Trophoblast cell (in vitro differentiated cells and primary cell): Measurements from ENCODE around the gene MARCHF10.
A peak's percentile ranks its signal among the peaks of the same experiment; 100 is the strongest.
"Not testable (repeated sequence)": the region's sequence is repeated elsewhere in the genome, so short reads cannot be mapped to it uniquely, and the experiment has no call there.

Experiments used
- DNase-seq, 2 donors: peaks; one replicate each; pipeline ENCODE4 v3.0.0-alpha.2; 2016
- H2AFZ ChIP-seq: 2 replicates; pipeline ENCODE4 v1.6.1; 2013; ENCODE audit warnings: low read length, moderate library complexity, mild to moderate bottlenecking; ENCODE audit not compliant: insufficient read depth, poor library complexity
- H2AK5ac ChIP-seq: 2 replicates; pipeline ENCODE4 v1.6.1; 2013; ENCODE audit warnings: mild to moderate bottlenecking, low read length
- H2BK120ac ChIP-seq: 2 replicates; pipeline ENCODE4 v1.6.1; 2013; ENCODE audit warnings: low read length, mild to moderate bottlenecking, moderate library complexity; ENCODE audit not compliant: insufficient read depth, poor library complexity
- H2BK12ac ChIP-seq: 2 replicates; pipeline ENCODE4 v1.6.1; 2013; ENCODE audit warnings: mild to moderate bottlenecking, low read length, moderate library complexity
- H2BK5ac ChIP-seq: 2 replicates; pipeline ENCODE4 v1.6.1; 2013; ENCODE audit warnings: low read length, low read depth, moderate library complexity, mild to moderate bottlenecking; ENCODE audit not compliant: poor library complexity
- H3K14ac ChIP-seq: 2 replicates; pipeline ENCODE4 v1.6.1; 2013; ENCODE audit warnings: mild to moderate bottlenecking, low read length
- H3K18ac ChIP-seq: 2 replicates; pipeline ENCODE4 v1.6.1; 2013; ENCODE audit warnings: mild to moderate bottlenecking, low read length
- H3K23ac ChIP-seq: 2 replicates; pipeline ENCODE4 v1.6.1; 2013; ENCODE audit warnings: low read length
- H3K27ac ChIP-seq: 2 replicates; pipeline ENCODE4 v1.5.1; 2013; ENCODE audit warnings: low read depth, mild to moderate bottlenecking, inconsistent platforms, low read length, moderate library complexity
- H3K27me3 ChIP-seq: 2 replicates; pipeline ENCODE4 v1.6.1; 2013; ENCODE audit warnings: inconsistent platforms, mild to moderate bottlenecking, low read length, moderate library complexity; ENCODE audit not compliant: insufficient read depth
- H3K36me3 ChIP-seq, 2 experiments: 1 replicate in 1 of 2; 2 replicates in 1 of 2; pipeline ENCODE4 v1.6.1; 2013; ENCODE audit warnings: low read length in 2 of 2, mild to moderate bottlenecking in 2 of 2, moderate library complexity in 1 of 2; ENCODE audit not compliant: insufficient read depth in 2 of 2, control insufficient read depth in 1 of 2
- H3K4ac ChIP-seq: 2 replicates; pipeline ENCODE4 v1.6.1; 2013; ENCODE audit warnings: low read depth, mild to moderate bottlenecking, low read length, moderate library complexity
- H3K4me1 ChIP-seq, 2 experiments: 1 replicate in 1 of 2; 2 replicates in 1 of 2; pipeline ENCODE4 v1.6.1; 2013; ENCODE audit warnings: low read length in 2 of 2, mild to moderate bottlenecking in 2 of 2, moderate library complexity in 1 of 2; ENCODE audit not compliant: insufficient read depth in 2 of 2, control insufficient read depth in 1 of 2
- H3K4me2 ChIP-seq: 2 replicates; pipeline ENCODE4 v1.6.1; 2013; ENCODE audit warnings: inconsistent platforms, mild to moderate bottlenecking, low read length, moderate library complexity
- H3K4me3 ChIP-seq: 2 replicates; pipeline ENCODE4 v1.5.1; 2013; ENCODE audit warnings: mild to moderate bottlenecking, low read depth, low read length, inconsistent platforms
- H3K79me1 ChIP-seq: one replicate; pipeline ENCODE4 v1.6.1; 2013; ENCODE audit warnings: low read length
- H3K79me2 ChIP-seq: 2 replicates; pipeline ENCODE4 v1.6.1; 2013; ENCODE audit warnings: low read length, mild to moderate bottlenecking; ENCODE audit not compliant: control insufficient read depth, insufficient read depth, poor library complexity
- H3K9ac ChIP-seq: 2 replicates; pipeline ENCODE4 v1.6.1; 2013; ENCODE audit warnings: mild to moderate bottlenecking, low read length
- H3K9me3 ChIP-seq: 2 replicates; pipeline ENCODE4 v1.6.1; 2013; ENCODE audit warnings: low read depth, mild to moderate bottlenecking, control low read depth, inconsistent platforms, low read length; ENCODE audit not compliant: insufficient read depth
- H4K12ac ChIP-seq: 2 replicates; pipeline ENCODE4 v1.6.1; 2013; ENCODE audit warnings: low read depth, mild to moderate bottlenecking, low read length, moderate library complexity
- H4K8ac ChIP-seq: 2 replicates; pipeline ENCODE4 v1.6.1; 2013; ENCODE audit warnings: low read depth, mild to moderate bottlenecking, low read length, moderate library complexity
- H4K91ac ChIP-seq: one replicate; pipeline ENCODE4 v1.6.1; 2013; ENCODE audit warnings: low read depth, mild to moderate bottlenecking, low read length, moderate library complexity
- WGBS: extraction: QIAGEN DNeasy Blood & Tissue Kit; methylation state at CpG from one replicate; pipeline ENCODE4 v1.1.7; 2013; ENCODE audit warnings: missing lambda C conversion rate; ENCODE audit not compliant: insufficient read length, insufficient coverage; ENCODE audit errors: extremely low coverage; 5-methylcytosine and 5-hydroxymethylcytosine counted together

The MARCHF10 gene

GRCh38 chr17:62847426-62847825 lies 39.3 kb upstream of the MARCHF10 start:
- no peaks in the 10 kb centered on the region for H3K79me2 ChIP-seq
- H3K27ac ChIP-seq, result no peak overlapping the region
- no peak overlapping the region for H2AFZ ChIP-seq
- no peak overlapping the region for H3K23ac ChIP-seq
- H2AK5ac ChIP-seq, result no peak overlapping the region
- no peak overlapping the region for H3K4ac ChIP-seq
- WGBS, result no CpG with 5 or more reads among the region's 9 CpGs
- no peaks in the 10 kb centered on the region for H3K36me3 ChIP-seq
- H3K9me3 ChIP-seq, result no peaks in the 10 kb centered on the region
- peaks cover 3% of the 10 kb centered on the region for H3K79me1 ChIP-seq
- H3K9ac ChIP-seq, result no peak overlapping the region
- DNase-seq, result peak; percentile 70 to 74
- no peak overlapping the region for H3K4me2 ChIP-seq
- no peak overlapping the region for H4K91ac ChIP-seq
- no peak overlapping the region for H4K12ac ChIP-seq
- no peak overlapping the region for H2BK12ac ChIP-seq
- H2BK120ac ChIP-seq, result no peak overlapping the region
- H4K8ac ChIP-seq, result no peak overlapping the region
- H3K4me3 ChIP-seq, result no peak overlapping the region
- H3K18ac ChIP-seq, result no peak overlapping the region
- H3K4me1 ChIP-seq, result peaks cover 0 to 2% of the 10 kb centered on the region in 2 experiments
- H3K14ac ChIP-seq, result no peak overlapping the region
- H2BK5ac ChIP-seq, result no peak overlapping the region
- H3K27me3 ChIP-seq, result no peaks in the 10 kb centered on the region

DNA sequence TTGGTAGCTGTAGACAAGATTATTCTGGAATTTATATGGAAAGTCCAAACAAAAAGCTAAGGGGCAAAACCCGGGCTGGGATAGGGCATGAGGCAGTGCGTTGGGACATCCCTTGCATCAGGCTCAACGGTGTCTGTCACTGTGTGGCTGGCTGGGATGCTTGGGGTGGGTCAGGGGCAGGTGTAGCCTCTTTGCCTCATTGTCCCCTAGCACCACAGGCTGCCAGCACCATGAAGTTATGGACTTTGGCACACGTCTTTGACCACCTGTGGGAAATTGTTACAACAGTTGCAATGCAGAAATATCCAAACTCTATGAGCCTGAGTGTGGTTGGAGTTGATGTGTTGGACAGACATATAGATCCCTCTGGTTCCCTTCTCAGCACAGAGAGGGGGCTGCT lies 32.8 kb upstream of the MARCHF10 start:
- no CpG with 5 or more reads among the region's 4 CpGs for WGBS
- H2AK5ac ChIP-seq, result no peak overlapping the region
- no peak overlapping the region for H4K12ac ChIP-seq
- H3K27ac ChIP-seq, result no peak overlapping the region
- no peaks in the 10 kb centered on the region for H3K36me3 ChIP-seq
- H3K4me1 ChIP-seq, result no peaks in the 10 kb centered on the region
- H2AFZ ChIP-seq, result no peak overlapping the region
- H2BK5ac ChIP-seq, result no peak overlapping the region
- H3K18ac ChIP-seq, result no peak overlapping the region
- H4K91ac ChIP-seq, result no peak overlapping the region
- no peak overlapping the region for H2BK12ac ChIP-seq
- H3K27me3 ChIP-seq, result no peaks in the 10 kb centered on the region
- no peak overlapping the region for H3K14ac ChIP-seq
- no peaks in the 10 kb centered on the region for H3K79me2 ChIP-seq
- H4K8ac ChIP-seq, result no peak overlapping the region
- no peak for DNase-seq
- no peak overlapping the region for H3K4ac ChIP-seq
- no peaks in the 10 kb centered on the region for H3K79me1 ChIP-seq
- no peak overlapping the region for H3K4me2 ChIP-seq
- H3K9me3 ChIP-seq, result no peaks in the 10 kb centered on the region
- H3K4me3 ChIP-seq, result no peak overlapping the region
- no peak overlapping the region for H3K9ac ChIP-seq
- H3K23ac ChIP-seq, result no peak overlapping the region
- no peak overlapping the region for H2BK120ac ChIP-seq

DNA sequence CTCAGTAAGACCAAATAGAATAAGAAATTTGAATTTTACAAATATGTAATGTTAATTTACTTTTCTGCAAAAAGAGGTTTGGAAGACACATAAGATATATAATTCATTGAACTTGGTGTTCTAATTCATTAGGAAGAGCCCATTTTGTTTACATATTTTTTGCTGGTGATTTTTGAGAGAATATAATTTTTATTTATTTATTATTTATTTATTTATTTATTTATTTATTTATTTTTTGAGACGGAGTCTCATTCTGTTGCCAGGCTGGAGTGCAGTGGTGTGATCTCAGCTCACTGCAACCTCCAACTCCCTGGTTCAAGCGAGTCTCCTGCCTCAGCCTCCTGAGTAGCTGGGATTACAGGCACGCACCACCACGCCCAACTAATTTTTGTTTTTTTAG lies 25.7 kb upstream of the MARCHF10 start:
- H3K4me2 ChIP-seq, H3K27me3 ChIP-seq, H4K12ac ChIP-seq, H3K9ac ChIP-seq, H4K91ac ChIP-seq, H2AK5ac ChIP-seq, H3K4ac ChIP-seq, H3K4me3 ChIP-seq, H2BK120ac ChIP-seq, H3K79me1 ChIP-seq, DNase-seq, H2BK5ac ChIP-seq, H2BK12ac ChIP-seq, H3K9me3 ChIP-seq, H3K79me2 ChIP-seq, H3K27ac ChIP-seq, H3K36me3 ChIP-seq, H2AFZ ChIP-seq, H3K14ac ChIP-seq, H3K4me1 ChIP-seq, H3K23ac ChIP-seq, H4K8ac ChIP-seq, H3K18ac ChIP-seq: not testable (repeated sequence)
- no CpG with 5 or more reads among the region's 4 CpGs for WGBS

DNA sequence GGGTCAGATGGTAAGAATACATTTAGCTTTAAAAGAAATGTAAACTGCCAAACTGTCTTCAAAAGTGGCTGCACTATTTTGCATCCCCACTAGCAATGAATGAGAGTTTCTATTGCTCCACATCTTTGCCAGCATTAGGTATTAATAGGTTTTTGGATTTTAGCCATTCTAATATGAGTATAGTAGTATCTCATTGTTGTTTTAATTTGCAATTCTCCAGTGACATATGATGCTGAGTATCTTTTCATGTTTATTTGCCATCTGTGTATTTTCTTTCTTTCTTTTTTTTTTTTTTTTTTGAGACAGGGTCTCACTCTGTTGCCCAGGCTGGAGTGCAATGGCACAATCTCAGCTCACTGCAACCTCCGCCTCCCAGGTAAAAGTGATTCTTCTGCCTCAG lies 24.3 kb upstream of the MARCHF10 start:
- Histone ChIP-seq H2AK5ac (no peak overlapping the region), H3K79me1 (peaks cover 2% of the 10 kb centered on the region), H3K14ac (no peak overlapping the region), H3K27me3 (no peaks in the 10 kb centered on the region), H3K4me2 (no peak overlapping the region), H3K9ac (no peak overlapping the region), H4K12ac (no peak overlapping the region), H3K27ac (no peak overlapping the region), H3K9me3 (no peaks in the 10 kb centered on the region), H2BK5ac (no peak overlapping the region), H2AFZ (no peak overlapping the region), H4K8ac (no peak overlapping the region), H3K18ac (no peak overlapping the region), H4K91ac (no peak overlapping the region), H3K4me1 (peaks cover 0 to 3% of the 10 kb centered on the region in 2 experiments), H3K4me3 (no peak overlapping the region), H3K23ac (no peak overlapping the region), H2BK12ac (no peak overlapping the region), H2BK120ac (no peak overlapping the region), H3K36me3 (no peaks in the 10 kb centered on the region), H3K79me2 (no peaks in the 10 kb centered on the region), H3K4ac (no peak overlapping the region)
- WGBS, result no CpG with 5 or more reads among the region's 1 CpG
- DNase-seq, result no peak
